A549 treated with RU486 at 1 μM for 4 hours (cell line): ENCODE results near the gene TRPM4. TPM values are rescaled to one million over a fixed set of nuclear protein-coding genes. Genes with fewer than 3 reads are reported as not detected.

Source experiments
- total RNA-seq: library from RNA; stranded (reverse); fragments of 200-300 nt; extraction: Qiagen RNA extraction; gene quantifications from 5 replicates; pipeline ENCODE4 v1.2.3, GENCODE V29; 2022; ENCODE audit warnings: low read depth

The TRPM4 gene
- total RNA-seq, result 6.4 to 10.4 TPM (median 9.5 TPM) in 5 replicates

GRCh38 chr19:49157445-49158224, at the start of gene TRPM4:
TSS of gene TRPM4 (plus strand) at chr19:49157792. CDS start at chr19:49157867, 75 bp downstream.

GRCh38 chr19:49113762-49114629, 43.6 kb upstream of the TRPM4 start, which contains the start of gene LIN7B:
TSS of gene LIN7B (plus strand) at chr19:49114370. CDS start at chr19:49114405, 35 bp downstream.

GRCh38 chr19:49118565-49119410, 38.8 kb upstream of the TRPM4 start, which contains the start of gene C19orf73:
TSS of gene C19orf73 (minus strand) at chr19:49119143. CDS start at chr19:49119022, 121 bp downstream.

DNA sequence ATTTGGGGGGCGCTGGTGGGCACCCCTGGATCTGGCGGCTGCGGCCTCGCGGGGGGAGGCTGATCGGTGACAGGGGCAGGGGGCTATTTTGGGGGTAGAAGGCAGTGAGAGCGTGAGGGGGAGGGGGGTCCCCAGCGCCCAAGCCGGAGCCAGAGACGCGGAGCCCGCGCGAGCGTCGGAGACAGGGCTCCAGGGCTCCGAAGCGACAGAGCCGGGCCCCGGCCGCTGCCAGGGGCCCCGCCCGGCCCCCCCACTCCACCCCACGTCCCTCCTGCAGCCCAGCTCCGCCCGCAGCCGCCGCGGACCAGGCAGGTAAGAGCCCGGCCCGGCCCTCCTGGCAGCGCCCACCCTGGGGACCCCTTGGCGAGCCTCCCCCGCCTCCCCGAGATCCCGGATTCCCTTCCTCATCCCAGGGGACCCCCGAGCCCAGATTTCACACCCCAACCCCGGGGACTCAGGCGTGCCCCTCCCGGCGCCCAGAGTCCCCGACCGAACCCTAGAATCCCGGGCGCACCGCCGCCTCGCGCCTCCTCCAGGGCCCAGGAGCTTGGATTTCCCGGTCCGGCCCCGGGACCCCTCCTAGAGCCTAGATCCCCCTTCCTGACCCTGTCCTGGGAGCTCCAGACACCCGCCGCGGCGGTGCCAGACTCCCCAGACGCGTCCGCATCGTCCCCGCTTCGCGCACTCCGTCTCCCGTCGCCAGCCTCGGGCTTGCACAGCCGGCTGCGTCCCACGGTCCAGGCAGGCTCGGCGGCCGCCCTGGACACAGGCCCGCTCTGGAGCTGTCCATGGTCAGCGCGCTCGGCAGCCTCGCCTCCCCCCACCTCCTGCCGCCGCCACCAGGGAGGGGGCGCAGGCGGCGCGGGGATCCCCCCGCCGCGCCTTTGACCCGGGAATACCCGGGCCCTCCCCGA, 37.9 kb upstream of the TRPM4 start, which contains the start of gene PPFIA3:
TSS of gene PPFIA3 (plus strand) at position 134 of the 914 bp plus-strand sequence. CDS start 8,330 bp downstream, outside the sequence.

DNA sequence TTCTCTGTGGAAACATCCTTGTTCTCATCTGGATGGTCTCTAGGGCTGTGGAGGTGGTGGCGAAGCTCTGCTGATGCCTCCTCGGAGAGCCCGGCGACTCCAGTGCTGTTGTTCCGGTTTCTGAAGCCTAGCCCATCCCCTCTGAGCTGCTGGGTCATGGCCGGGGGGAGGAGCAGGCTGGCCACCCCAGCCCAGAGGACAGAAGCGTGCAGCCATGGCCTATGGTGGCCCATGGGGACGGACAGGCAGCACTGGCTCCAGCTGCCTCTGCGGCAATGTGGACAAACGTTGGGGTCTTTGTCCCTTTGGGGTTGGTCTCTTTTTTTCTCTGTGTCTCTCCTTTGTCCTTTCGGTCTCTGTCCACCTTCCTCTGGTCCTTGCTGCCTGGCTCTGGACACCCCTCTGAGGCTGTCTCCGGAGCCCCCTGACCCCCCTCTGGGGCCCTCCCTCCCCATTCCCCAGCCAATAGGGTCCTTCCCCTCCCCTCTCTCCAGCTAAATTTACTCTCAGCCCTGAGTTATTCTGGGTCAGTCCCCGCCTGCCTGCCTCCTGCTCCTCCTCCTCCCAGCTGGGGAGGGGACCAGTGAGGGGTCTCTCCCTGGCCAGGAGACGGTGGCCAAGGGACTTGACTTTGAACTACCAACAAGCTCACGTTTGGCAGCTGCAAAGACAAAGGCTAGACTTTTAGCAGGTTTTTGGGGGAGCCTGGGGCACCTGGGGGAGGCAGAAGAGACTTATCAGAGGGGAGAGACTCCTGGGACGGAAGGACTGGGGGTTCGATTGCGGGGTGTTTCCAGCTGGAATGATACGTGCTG, 2.4 kb upstream of the TRPM4 start, which contains the start of gene HRC:
TSS of gene HRC (minus strand) at position 392 of the 815 bp plus-strand sequence. CDS start at position 233, 159 bp downstream.

Other genes starting within 250 kb of the TRPM4 start
- gene DHDH, start 224.1 kb upstream of the TRPM4 start, total RNA-seq, result 1.1 to 2.1 TPM (median 1.5 TPM) in 5 replicates
- 272 to 404 TPM (median 350 TPM) in 5 replicates for gene BAX, start 202.9 kb upstream of the TRPM4 start, total RNA-seq
- gene FTL, start 192.5 kb upstream of the TRPM4 start, total RNA-seq, result 18,656 to 25,483 TPM (median 19,849 TPM) in 5 replicates
- gene GYS1, start 164.5 kb upstream of the TRPM4 start, total RNA-seq, result 16.4 to 21.4 TPM (median 17.5 TPM) in 5 replicates
- 230 to 241 TPM (median 232 TPM) in 5 replicates for gene RUVBL2, start 163.9 kb upstream of the TRPM4 start, total RNA-seq
- gene LHB, start 140.7 kb upstream of the TRPM4 start, total RNA-seq, result not detected in 5 replicates
- 0.38 TPM in 1 of 5 replicates, not detected in the others for gene CGB3, start 133.5 kb upstream of the TRPM4 start, total RNA-seq
- 0.54 to 0.67 TPM in 2 of 5 replicates, not detected in the others for gene CGB2, start 125.9 kb upstream of the TRPM4 start, total RNA-seq
- not detected in 5 replicates for gene CGB1, start 120.9 kb upstream of the TRPM4 start, total RNA-seq
- gene CGB5, start 113.9 kb upstream of the TRPM4 start, total RNA-seq, result 0.90 to 1.4 TPM (median 1.1 TPM) in 5 replicates
- gene CGB8, start 108.7 kb upstream of the TRPM4 start, total RNA-seq, result 3.3 to 5.1 TPM (median 4.0 TPM) in 5 replicates
- gene CGB7, start 100.0 kb upstream of the TRPM4 start, total RNA-seq, result 0.16 to 0.82 TPM (median 0.61 TPM) in 5 replicates
- gene NTF4, start 93.0 kb upstream of the TRPM4 start, total RNA-seq, result 0.17 to 0.65 TPM (median 0.29 TPM) in 5 replicates
- not detected in 5 replicates for gene KCNA7, start 85.1 kb upstream of the TRPM4 start, total RNA-seq
- gene SNRNP70, start 72.3 kb upstream of the TRPM4 start, total RNA-seq, result 293 to 368 TPM (median 338 TPM) in 5 replicates
- 3.7 to 7.7 TPM (median 5.3 TPM) in 5 replicates for gene LIN7B, start 43.4 kb upstream of the TRPM4 start, total RNA-seq
- gene C19orf73, start 38.6 kb upstream of the TRPM4 start, total RNA-seq, result 0.93 to 3.1 TPM (median 2.2 TPM) in 5 replicates
- 5.5 to 8.9 TPM (median 7.7 TPM) in 5 replicates for gene PPFIA3, start 38.2 kb upstream of the TRPM4 start, total RNA-seq
- not detected in 5 replicates for gene HRC, start 2.4 kb upstream of the TRPM4 start, total RNA-seq
- gene SLC6A16, start 167.4 kb downstream of the TRPM4 start, total RNA-seq, result 0.90 to 1.8 TPM (median 1.3 TPM) in 5 replicates
- not detected in 5 replicates for gene CD37, start 177.6 kb downstream of the TRPM4 start, total RNA-seq
- gene TEAD2, start 204.6 kb downstream of the TRPM4 start, total RNA-seq, result 13.9 to 21.0 TPM (median 17.2 TPM) in 5 replicates
- gene DKKL1, start 206.1 kb downstream of the TRPM4 start, total RNA-seq, result 0.37 to 1.0 TPM (median 0.48 TPM) in 5 replicates
- gene KASH5, start 230.5 kb downstream of the TRPM4 start, total RNA-seq, result 0.10 TPM in 1 of 5 replicates, not detected in the others